Ishikawa (cell line): ENCODE measurements around the gene NLK.

Experiments
- CEBPB ChIP-seq: IDR thresholded peaks from 2 replicates; pipeline ENCODE4 v1.6.1; 2012
- CREB1 ChIP-seq: IDR thresholded peaks from 2 replicates; pipeline ENCODE4 v1.6.1; 2012; ENCODE audit warnings: low read depth
- EGR1 ChIP-seq: IDR thresholded peaks from 2 replicates; pipeline ENCODE4 v1.6.1; 2012
- EP300 ChIP-seq: IDR thresholded peaks from 2 replicates; pipeline ENCODE4 v1.6.1; 2012; ENCODE audit warnings: borderline replicate concordance
- FOXM1 ChIP-seq: IDR thresholded peaks from 2 replicates; pipeline ENCODE4 v1.6.1; 2012; ENCODE audit warnings: low read depth, borderline replicate concordance
- NFIC ChIP-seq: IDR thresholded peaks from 2 replicates; pipeline ENCODE4 v1.6.1; 2012
- RAD21 ChIP-seq: IDR thresholded peaks from 2 replicates; pipeline ENCODE4 v1.6.1; 2012; ENCODE audit warnings: low read depth
- TAF1 ChIP-seq: IDR thresholded peaks from 2 replicates; pipeline ENCODE4 v1.6.1; 2012; ENCODE audit warnings: low read depth, mild to moderate bottlenecking
- TCF12 ChIP-seq: IDR thresholded peaks from 2 replicates; pipeline ENCODE4 v1.6.1; 2012; ENCODE audit warnings: low read depth
- TEAD4 ChIP-seq: IDR thresholded peaks from 2 replicates; pipeline ENCODE4 v1.6.1; 2012
- YY1 ChIP-seq: IDR thresholded peaks from 2 replicates; pipeline ENCODE4 v1.6.1; 2012; ENCODE audit warnings: low read depth
- ZBTB7A ChIP-seq: IDR thresholded peaks from 2 replicates; pipeline ENCODE4 v1.6.1; 2012; ENCODE audit warnings: low read depth
- TF ChIP-seq, protein P1 (sequence below): IDR thresholded peaks from 2 replicates; pipeline ENCODE4 v1.6.1; 2012; ENCODE audit warnings: low read depth, mild to moderate bottlenecking
- TF ChIP-seq, protein P2 (sequence below): IDR thresholded peaks from 2 replicates; pipeline ENCODE4 v1.6.1; 2012
- TF ChIP-seq, protein P3 (sequence below): IDR thresholded peaks from 2 replicates; pipeline ENCODE4 v1.6.1; 2012

NLK gene

DNA sequence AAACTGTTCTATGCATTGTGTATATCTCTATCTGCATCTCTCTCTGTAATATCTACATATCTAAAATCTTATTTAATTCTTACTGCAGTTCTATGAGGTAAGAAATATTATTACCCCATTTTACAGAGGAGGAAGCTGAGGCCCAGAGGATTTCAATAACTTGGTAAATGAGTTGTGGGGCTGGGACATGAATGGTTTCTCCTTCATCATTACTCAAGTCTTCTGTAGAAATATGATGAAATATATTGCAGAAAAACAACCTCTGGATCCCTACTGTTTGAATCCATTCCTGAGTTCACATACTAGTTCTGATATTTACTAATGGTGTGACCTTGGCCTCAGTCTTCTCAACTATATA is 45.5 kb upstream of the NLK start:
- TF ChIP-seq YY1 (no peak), CEBPB (no peak), TCF12 (no peak), EGR1 (no peak), NFIC (no peak), TEAD4 (no peak), TAF1 (no peak), FOXM1 (no peak), RAD21 (no peak), CREB1 (no peak), ZBTB7A (no peak), EP300 (no peak)
- TF ChIP-seq, protein P1, sequence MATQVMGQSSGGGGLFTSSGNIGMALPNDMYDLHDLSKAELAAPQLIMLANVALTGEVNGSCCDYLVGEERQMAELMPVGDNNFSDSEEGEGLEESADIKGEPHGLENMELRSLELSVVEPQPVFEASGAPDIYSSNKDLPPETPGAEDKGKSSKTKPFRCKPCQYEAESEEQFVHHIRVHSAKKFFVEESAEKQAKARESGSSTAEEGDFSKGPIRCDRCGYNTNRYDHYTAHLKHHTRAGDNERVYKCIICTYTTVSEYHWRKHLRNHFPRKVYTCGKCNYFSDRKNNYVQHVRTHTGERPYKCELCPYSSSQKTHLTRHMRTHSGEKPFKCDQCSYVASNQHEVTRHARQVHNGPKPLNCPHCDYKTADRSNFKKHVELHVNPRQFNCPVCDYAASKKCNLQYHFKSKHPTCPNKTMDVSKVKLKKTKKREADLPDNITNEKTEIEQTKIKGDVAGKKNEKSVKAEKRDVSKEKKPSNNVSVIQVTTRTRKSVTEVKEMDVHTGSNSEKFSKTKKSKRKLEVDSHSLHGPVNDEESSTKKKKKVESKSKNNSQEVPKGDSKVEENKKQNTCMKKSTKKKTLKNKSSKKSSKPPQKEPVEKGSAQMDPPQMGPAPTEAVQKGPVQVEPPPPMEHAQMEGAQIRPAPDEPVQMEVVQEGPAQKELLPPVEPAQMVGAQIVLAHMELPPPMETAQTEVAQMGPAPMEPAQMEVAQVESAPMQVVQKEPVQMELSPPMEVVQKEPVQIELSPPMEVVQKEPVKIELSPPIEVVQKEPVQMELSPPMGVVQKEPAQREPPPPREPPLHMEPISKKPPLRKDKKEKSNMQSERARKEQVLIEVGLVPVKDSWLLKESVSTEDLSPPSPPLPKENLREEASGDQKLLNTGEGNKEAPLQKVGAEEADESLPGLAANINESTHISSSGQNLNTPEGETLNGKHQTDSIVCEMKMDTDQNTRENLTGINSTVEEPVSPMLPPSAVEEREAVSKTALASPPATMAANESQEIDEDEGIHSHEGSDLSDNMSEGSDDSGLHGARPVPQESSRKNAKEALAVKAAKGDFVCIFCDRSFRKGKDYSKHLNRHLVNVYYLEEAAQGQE = no peak
- TF ChIP-seq, protein P2, sequence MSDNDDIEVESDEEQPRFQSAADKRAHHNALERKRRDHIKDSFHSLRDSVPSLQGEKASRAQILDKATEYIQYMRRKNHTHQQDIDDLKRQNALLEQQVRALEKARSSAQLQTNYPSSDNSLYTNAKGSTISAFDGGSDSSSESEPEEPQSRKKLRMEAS = no peak
- TF ChIP-seq, protein P3, sequence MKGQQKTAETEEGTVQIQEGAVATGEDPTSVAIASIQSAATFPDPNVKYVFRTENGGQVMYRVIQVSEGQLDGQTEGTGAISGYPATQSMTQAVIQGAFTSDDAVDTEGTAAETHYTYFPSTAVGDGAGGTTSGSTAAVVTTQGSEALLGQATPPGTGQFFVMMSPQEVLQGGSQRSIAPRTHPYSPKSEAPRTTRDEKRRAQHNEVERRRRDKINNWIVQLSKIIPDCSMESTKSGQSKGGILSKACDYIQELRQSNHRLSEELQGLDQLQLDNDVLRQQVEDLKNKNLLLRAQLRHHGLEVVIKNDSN = no peak

DNA sequence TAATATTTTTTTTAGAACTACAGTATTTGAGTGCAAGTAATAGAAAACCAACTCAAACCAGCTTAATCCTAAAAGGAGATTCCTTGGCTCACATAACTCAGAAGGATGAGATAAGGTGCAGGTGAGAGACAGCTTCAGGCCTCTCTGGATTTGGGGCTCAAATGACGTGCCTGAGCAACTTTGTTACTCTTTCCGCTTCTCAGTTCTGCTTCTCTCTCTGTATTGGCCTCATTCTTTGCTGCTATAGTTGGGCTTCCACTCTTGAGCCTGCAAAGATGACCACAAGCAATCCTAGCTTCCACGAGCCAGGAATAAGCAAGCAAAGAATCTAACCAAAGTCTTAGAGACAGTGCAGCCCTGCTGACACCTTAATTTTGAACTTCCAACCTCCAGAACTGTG is 45.0 kb upstream of the NLK start:
- TF ChIP-seq, protein P3 = no peak
- TF ChIP-seq ZBTB7A (no peak), CREB1 (no peak), FOXM1 (no peak), TAF1 (no peak), TCF12 (no peak)
- TF ChIP-seq, protein P1 = no peak
- TF ChIP-seq, protein P2 = no peak

DNA sequence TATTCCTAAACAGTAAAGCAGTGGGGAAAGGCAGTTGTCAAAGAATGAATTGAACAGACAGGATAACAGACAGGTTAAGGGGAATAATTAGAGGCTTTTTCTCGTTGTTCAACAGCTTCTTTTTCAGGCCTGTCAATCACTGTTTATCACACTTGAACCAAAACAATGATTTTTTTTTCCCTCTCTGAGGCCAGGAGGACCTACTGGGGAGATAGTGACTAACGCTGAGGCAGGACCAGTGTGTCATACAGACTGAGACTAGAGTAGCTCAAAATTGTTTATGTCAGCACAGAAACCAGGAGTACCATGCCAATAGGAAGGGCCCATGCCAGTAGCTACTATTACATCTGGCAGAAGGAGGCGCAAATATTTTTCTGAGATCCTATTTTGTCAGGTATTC is 41.3 kb upstream of the NLK start:
- TF ChIP-seq, protein P2 = no peak
- TF ChIP-seq NFIC (no peak), YY1 (no peak), RAD21 (no peak), CREB1 (no peak), TAF1 (no peak), EGR1 (no peak), EP300 (no peak), TEAD4 (no peak)
- TF ChIP-seq, protein P1 = no peak
- TF ChIP-seq, protein P3 = no peak

DNA sequence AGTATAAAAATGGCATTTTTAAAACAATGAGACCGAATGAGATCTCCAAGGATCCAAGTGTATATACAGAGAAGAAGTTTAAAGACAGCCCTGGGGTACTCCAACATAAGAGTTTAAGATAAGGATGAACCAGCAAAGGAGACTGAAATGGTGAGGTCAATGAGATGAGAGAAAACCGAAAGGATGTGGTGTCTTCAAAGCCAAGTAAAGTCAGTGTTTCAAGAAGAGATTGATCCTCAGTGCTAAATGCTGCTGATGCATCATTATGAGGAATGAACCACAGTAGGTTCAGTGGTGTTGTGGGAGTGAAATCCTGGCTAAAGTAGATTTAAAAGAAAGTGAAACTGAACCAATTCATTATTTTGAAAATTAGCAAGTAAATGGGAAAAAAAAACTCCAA is 38.1 kb upstream of the NLK start:
- TF ChIP-seq CEBPB (no peak), TCF12 (no peak), FOXM1 (no peak), YY1 (no peak)
- TF ChIP-seq, protein P2 = no peak
- TF ChIP-seq, protein P1 = no peak
